ENCODE results near the gene LHX4.

- TF ChIP-seq, protein P1, sequence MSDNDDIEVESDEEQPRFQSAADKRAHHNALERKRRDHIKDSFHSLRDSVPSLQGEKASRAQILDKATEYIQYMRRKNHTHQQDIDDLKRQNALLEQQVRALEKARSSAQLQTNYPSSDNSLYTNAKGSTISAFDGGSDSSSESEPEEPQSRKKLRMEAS (IDR thresholded peaks at IDR 0.05; ENCODE audit: low read depth, low read length) = no peak
- TF ChIP-seq CUX1 (IDR thresholded peaks at IDR 0.05; ENCODE audit: insufficient replicate concordance, low read depth, low read length) (no peak), E4F1 (IDR thresholded peaks at IDR 0.05; ENCODE audit: borderline replicate concordance, partially characterized antibody) (no peak), NR2C2 (IDR thresholded peaks at IDR 0.05; ENCODE audit: borderline replicate concordance, control insufficient read depth, insufficient read length, low read depth) (no peak), BHLHE40 (IDR thresholded peaks at IDR 0.05; ENCODE audit: borderline replicate concordance in 1 of 2, low read depth in 2 of 2, low read length in 1 of 2) (no peak), ZNF274 (IDR thresholded peaks at IDR 0.05; ENCODE audit: insufficient read depth, insufficient read length) (no peak), EZH2 (IDR thresholded peaks at IDR 0.05; ENCODE audit: borderline replicate concordance, control insufficient read depth, low read depth, low read length) (no peak), RBBP5 (conservative IDR thresholded peaks at IDR 0.05) (no peak), RCOR1 (conservative IDR thresholded peaks at IDR 0.05; ENCODE audit: low read depth, low read length) (no peak), MYC (IDR thresholded peaks at IDR 0.05; ENCODE audit: insufficient read depth, insufficient read length, insufficient replicate concordance, low read length, severe bottlenecking) (no peak)
- TF ChIP-seq, protein P2, sequence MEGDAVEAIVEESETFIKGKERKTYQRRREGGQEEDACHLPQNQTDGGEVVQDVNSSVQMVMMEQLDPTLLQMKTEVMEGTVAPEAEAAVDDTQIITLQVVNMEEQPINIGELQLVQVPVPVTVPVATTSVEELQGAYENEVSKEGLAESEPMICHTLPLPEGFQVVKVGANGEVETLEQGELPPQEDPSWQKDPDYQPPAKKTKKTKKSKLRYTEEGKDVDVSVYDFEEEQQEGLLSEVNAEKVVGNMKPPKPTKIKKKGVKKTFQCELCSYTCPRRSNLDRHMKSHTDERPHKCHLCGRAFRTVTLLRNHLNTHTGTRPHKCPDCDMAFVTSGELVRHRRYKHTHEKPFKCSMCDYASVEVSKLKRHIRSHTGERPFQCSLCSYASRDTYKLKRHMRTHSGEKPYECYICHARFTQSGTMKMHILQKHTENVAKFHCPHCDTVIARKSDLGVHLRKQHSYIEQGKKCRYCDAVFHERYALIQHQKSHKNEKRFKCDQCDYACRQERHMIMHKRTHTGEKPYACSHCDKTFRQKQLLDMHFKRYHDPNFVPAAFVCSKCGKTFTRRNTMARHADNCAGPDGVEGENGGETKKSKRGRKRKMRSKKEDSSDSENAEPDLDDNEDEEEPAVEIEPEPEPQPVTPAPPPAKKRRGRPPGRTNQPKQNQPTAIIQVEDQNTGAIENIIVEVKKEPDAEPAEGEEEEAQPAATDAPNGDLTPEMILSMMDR (IDR thresholded peaks at IDR 0.05 in 2 of 3, conservative IDR thresholded peaks at IDR 0.05 in 1 of 3; ENCODE audit: control insufficient read depth in 2 of 3, extremely low read depth in 1 of 3, insufficient read depth in 1 of 3, low read depth in 3 of 3, low read length in 3 of 3) = no peak
These were observed 26.4 kb downstream of the LHX4 start for GRCh38 chr1:180256341-180257027.
